Right cardiac atrium (tissue), 5 donors: ENCODE data around the gene ZNF860. TPM values are rescaled to one million over a fixed set of nuclear protein-coding genes. Genes with fewer than 3 reads are reported as not detected.
A peak's percentile ranks its signal among the peaks of the same experiment; 100 is the strongest.
"Not testable (repeated sequence)": the region's sequence is repeated elsewhere in the genome, so short reads cannot be mapped to it uniquely, and the experiment has no call there.

Experiments
- ATAC-seq, 2 donors: fragments of 200-7000 bp; cut with Tn5 transposase; one replicate each; pipeline versions ENCODE4 v1.8.0 to v1.9.1; 2020; ENCODE audit warnings: moderate library complexity in 2 of 2, mild to moderate bottlenecking in 1 of 2
- DNase-seq, 3 donors: peaks; one replicate each; pipeline ENCODE4 v3.0.0-alpha.2; 2020
- H3K27ac ChIP-seq: one replicate; pipeline ENCODE4 v1.5.1; 2013; ENCODE audit warnings: mild to moderate bottlenecking, low read length, control low read depth, moderate library complexity
- H3K27me3 ChIP-seq: one replicate; pipeline ENCODE4 v1.6.1; 2013; ENCODE audit not compliant: control insufficient read depth, insufficient read depth
- H3K4me1 ChIP-seq: one replicate; pipeline ENCODE4 v1.6.1; 2013; ENCODE audit warnings: low read length; ENCODE audit not compliant: control insufficient read depth, insufficient read depth
- H3K4me3 ChIP-seq: one replicate; pipeline ENCODE4 v1.5.1; 2013; ENCODE audit warnings: low read length, control low read depth
- H3K9me3 ChIP-seq: one replicate; pipeline ENCODE4 v1.6.1; 2013; ENCODE audit warnings: low read length; ENCODE audit not compliant: control insufficient read depth
- WGBS: extraction: QIAGEN DNeasy Blood & Tissue Kit; methylation state at CpG from one replicate; pipeline ENCODE4 v1.1.7; 2013; 5-methylcytosine and 5-hydroxymethylcytosine counted together
- intact Hi-C, 4 donors: fragments of 100-400 bp; cut with DNase I; formaldehyde crosslinking; loops; one replicate each; pipeline versions ENCODE4 v1.11.0 to v1.14.0; 2022 to 2023
- polyA plus RNA-seq: library from polyadenylated mRNA; stranded (reverse); fragments of 200-250 nt; gene quantifications from one replicate; pipeline ENCODE4 v1.2.3, GENCODE V29; 2013
- total RNA-seq, 4 donors: library from RNA; stranded (reverse); fragmentation: NEBNext Ultra II Directional; extraction: Animal tissue kit (Norgen Biotek cat#: 25700); gene quantifications; one replicate each; pipeline ENCODE4 v1.2.1, GENCODE V29; 2021
- donor health status: healthy with polysubstance abuse.
- donor health status: DM: no; HTN: yes; CAD: no.
- donor health status: DM: no; HTN: no; CAD: no.
- donor health status: DM: no; HTN: yes; CAD: no; lungs with severe emphysema.
- donor health status: DM: yes; HTN: yes; CAD: no.

Gene ZNF860
- total and polyA plus RNA-seq, 5 donors = 0.12 to 0.34 (median 0.23) TPM

- WGBS = 74% methylated on average over 7 of the region's 7 CpGs
- Histone ChIP-seq H3K27ac (no peak overlapping the region), H3K4me3 (no peak overlapping the region), H3K27me3 (no peaks in the 10 kb centered on the region), H3K9me3 (no peaks in the 10 kb centered on the region), H3K4me1 (no peaks in the 10 kb centered on the region)
- DNase-seq (no peak), ATAC-seq (no peak)
- intact Hi-C loops = no loop called here
Observed at GRCh38 chr3:31999907-32000439, 18.4 kb downstream of the ZNF860 start.

DNA sequence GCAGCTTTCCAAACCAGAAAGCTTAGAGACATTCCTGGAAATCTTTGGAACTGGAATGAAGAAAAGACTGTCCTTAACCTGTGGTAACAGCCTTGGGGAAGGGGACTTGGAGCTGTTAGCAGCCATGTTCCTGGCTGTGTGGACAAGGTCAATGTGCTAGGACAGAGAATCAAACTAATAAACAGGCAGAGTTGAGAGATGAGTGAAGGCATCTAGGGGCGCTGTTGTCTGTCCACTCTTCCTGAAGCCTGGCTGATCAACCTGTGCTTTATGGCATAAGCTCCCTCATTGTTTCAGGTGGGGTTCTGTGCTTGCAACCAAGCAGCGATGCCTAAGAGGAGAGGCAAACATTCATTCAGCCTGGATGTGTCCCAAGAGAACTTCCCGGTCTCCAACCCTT lies 19.3 kb downstream of the ZNF860 start:
- no peaks in the 10 kb centered on the region for H3K27me3 ChIP-seq
- 77% methylated on average over 3 of the region's 3 CpGs for WGBS
- intact Hi-C loops = no loop called here
- no peak overlapping the region for H3K27ac ChIP-seq
- no peaks in the 10 kb centered on the region for H3K9me3 ChIP-seq
- H3K4me1 ChIP-seq = no peaks in the 10 kb centered on the region
- no peak for DNase-seq
- no peak for ATAC-seq
- H3K4me3 ChIP-seq = no peak overlapping the region

DNA sequence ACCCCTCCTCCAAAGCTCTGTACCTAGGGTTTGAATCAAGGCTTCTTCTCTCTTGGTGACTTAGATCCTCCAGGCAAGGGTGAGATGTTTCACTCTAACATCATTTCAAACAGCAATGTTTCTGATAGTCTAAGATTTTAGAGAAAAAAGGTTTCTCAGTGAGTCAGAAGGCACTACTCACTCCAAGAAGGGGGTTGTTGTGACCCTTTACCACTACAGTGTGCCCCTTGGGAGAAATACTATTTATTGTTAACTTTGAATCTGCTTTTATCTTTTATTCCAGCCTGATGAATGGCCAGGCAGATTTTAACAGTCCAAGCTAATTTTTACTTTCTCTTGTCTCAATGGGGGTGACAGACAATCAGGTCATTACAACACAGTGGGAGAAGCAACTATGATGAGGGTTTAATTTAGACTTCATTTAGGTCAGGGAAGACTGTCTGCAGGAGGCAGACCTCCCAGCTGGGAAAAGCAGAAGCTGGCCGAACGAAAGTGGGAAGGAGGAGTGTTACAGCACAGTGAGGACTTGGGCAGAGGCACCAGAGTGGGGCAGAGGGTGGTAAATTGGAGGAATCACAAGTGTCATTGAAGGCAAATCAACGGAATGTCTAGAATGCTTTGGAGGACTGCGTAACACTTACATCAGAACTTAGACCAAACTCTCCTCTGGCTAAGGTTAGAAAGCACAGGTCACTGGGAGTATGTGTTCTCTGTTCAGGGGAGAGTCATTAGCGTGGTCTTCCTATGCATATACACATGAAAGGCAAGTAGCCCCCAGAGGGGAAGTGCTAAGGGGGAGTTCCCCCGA lies 21.2 kb downstream of the ZNF860 start:
- intact Hi-C loops = no loop called here
- no peaks in the 10 kb centered on the region for H3K9me3 ChIP-seq
- ATAC-seq = no peak
- no peak overlapping the region for H3K27ac ChIP-seq
- WGBS = 57% methylated on average over 6 of the region's 6 CpGs
- no peak for DNase-seq
- no peak overlapping the region for H3K4me3 ChIP-seq
- no peaks in the 10 kb centered on the region for H3K27me3 ChIP-seq
- H3K4me1 ChIP-seq = no peaks in the 10 kb centered on the region

DNA sequence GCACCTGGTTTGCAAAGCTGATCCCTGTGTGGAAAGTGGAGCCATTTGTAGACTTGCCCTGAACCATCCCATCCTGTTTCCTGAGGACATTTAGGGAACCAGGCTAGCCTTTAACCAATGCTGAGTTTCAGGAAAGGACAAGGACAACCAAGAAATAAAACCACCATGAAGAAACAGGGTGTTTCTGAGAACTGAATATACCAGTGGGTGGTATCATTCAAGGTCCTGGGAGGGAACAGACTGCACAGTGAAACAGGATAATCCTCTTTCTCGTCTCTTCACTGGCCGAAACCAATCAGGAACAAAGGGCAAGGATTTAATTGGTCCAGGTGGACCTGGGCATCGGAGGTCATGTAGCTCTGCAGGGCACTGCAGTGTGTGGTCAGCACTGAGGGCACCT lies 21.8 kb downstream of the ZNF860 start:
- Histone ChIP-seq H3K4me3 (no peak overlapping the region), H3K27ac (no peak overlapping the region), H3K27me3 (no peaks in the 10 kb centered on the region), H3K4me1 (no peaks in the 10 kb centered on the region), H3K9me3 (no peaks in the 10 kb centered on the region)
- ATAC-seq (no peak), DNase-seq (no peak)
- WGBS = 97% methylated on average over 3 of the region's 3 CpGs
- intact Hi-C loops = no loop called here

GRCh38 chr3:32004113-32004765 lies 22.7 kb downstream of the ZNF860 start:
- Histone ChIP-seq H3K4me1 (no peaks in the 10 kb centered on the region), H3K9me3 (no peaks in the 10 kb centered on the region), H3K4me3 (no peak overlapping the region), H3K27ac (no peak overlapping the region), H3K27me3 (no peaks in the 10 kb centered on the region)
- 85% methylated on average over 5 of the region's 5 CpGs for WGBS
- ATAC-seq (no peak), DNase-seq (no peak)
- intact Hi-C loops = no loop called here

DNA sequence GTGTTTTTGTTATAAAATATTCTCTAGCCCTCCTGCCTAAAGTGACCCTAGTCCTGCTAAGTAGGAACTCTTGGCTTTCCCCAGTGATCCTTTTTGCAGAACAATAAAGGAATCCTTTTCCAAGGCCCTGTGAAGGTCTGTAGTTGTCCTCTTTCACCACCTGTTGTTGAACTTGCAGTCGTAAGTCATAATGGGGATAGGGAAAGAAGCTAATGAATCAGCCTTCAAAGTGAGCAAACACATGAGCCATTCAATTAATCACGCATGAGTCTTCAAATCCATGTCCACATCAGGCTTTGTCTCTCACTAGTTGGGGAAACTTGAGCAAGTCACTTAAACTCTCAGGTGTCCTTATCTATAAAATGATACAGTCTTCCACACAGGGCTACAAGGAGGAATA lies 27.6 kb downstream of the ZNF860 start:
- intact Hi-C loops = no loop called here
- Histone ChIP-seq H3K27me3 (no peaks in the 10 kb centered on the region), H3K4me3 (no peak overlapping the region), H3K27ac (no peak overlapping the region), H3K4me1 (no peaks in the 10 kb centered on the region), H3K9me3 (no peaks in the 10 kb centered on the region)
- ATAC-seq (no peak), DNase-seq (no peak)
- WGBS = 97% methylated on average over 2 of the region's 2 CpGs

- Histone ChIP-seq H3K4me1 (no peaks in the 10 kb centered on the region), H3K27ac (no peak overlapping the region), H3K27me3 (no peaks in the 10 kb centered on the region), H3K9me3 (no peaks in the 10 kb centered on the region), H3K4me3 (no peak overlapping the region)
- DNase-seq (no peak), ATAC-seq (no peak)
- WGBS = 79% methylated on average over 2 of the region's 2 CpGs
- intact Hi-C loops = no loop called here
Observed at GRCh38 chr3:32009957-32010356, 28.4 kb downstream of the ZNF860 start.

GRCh38 chr3:32010699-32011098 lies 29.1 kb downstream of the ZNF860 start:
- ATAC-seq, DNase-seq, H3K9me3 ChIP-seq, H3K27me3 ChIP-seq, H3K4me3 ChIP-seq, H3K4me1 ChIP-seq, intact Hi-C loops, H3K27ac ChIP-seq: not testable (repeated sequence)
- 93% methylated on average over 7 of the region's 7 CpGs for WGBS

DNA sequence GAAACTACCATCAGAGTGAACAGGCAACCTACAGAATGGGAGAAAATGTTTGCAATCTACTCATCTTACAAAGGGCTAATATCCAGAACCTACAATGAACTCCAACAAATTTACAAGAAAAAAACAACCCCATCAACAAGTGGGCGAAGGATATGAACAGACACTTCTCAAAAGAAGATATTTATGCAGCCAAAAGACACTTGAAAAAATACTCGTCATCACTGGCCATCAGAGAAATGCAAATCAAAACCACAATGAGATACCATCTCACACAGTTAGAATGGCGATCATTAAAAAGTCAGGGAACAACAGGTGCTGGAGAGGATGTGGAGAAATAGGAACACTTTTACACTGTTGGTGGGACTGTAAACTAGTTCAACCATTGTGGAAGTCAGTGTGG lies 34.1 kb downstream of the ZNF860 start:
- 93% methylated on average over 3 of the region's 3 CpGs for WGBS
- intact Hi-C loops, ATAC-seq, H3K27ac ChIP-seq, H3K27me3 ChIP-seq, H3K4me1 ChIP-seq, H3K9me3 ChIP-seq, DNase-seq, H3K4me3 ChIP-seq: not testable (repeated sequence)

- no peak overlapping the region for H3K27ac ChIP-seq
- H3K9me3 ChIP-seq = no peaks in the 10 kb centered on the region
- H3K27me3 ChIP-seq = no peaks in the 10 kb centered on the region
- DNase-seq = no peak
- H3K4me3 ChIP-seq = no peak overlapping the region
- intact Hi-C loops = no loop called here
- H3K4me1 ChIP-seq = no peaks in the 10 kb centered on the region
- no peak for ATAC-seq
- WGBS = 87% methylated on average over 3 of the region's 3 CpGs
Observed at GRCh38 chr3:32017286-32017685, 35.7 kb downstream of the ZNF860 start.

GRCh38 chr3:32018757-32019564 lies 37.4 kb downstream of the ZNF860 start:
- Histone ChIP-seq H3K9me3 (no peaks in the 10 kb centered on the region), H3K27me3 (no peaks in the 10 kb centered on the region), H3K27ac (no peak overlapping the region), H3K4me1 (no peaks in the 10 kb centered on the region), H3K4me3 (no peak overlapping the region)
- WGBS = 48% methylated on average over 5 of the region's 5 CpGs
- intact Hi-C loops = no loop called here
- DNase-seq = no peak
- ATAC-seq = peak; percentile 85 to 88
